G401 (cell line): ENCODE results near the gene UBE2F. TPM values are rescaled to one million over a fixed set of nuclear protein-coding genes. Genes with fewer than 3 reads are reported as not detected.

Experiments used
- DNase-seq: peaks from one replicate; pipeline ENCODE4 v3.0.0-alpha.2; 2015; ENCODE audit warnings: low spot score
- in situ Hi-C: cut with HindIII; loops from 2 replicates; pipeline ENCODE4 v1.10.0; 2016; ENCODE audit warnings: low sequenced_read_pairs, mixed read lengths
- total RNA-seq: library from RNA; depleted of rRNA; stranded (reverse); fragments of >200 nt; shearing (Covaris generic); gene quantifications from 2 replicates; pipeline ENCODE4 v1.2.3, GENCODE V29; 2014

Gene UBE2F
- total RNA-seq, 1 experiment from 2014 or later: 86.4 TPM

GRCh38 chr2:238006510-238006909 lies 39.7 kb downstream of the UBE2F start:
- in situ Hi-C loops: no loop called here

GRCh38 chr2:238007924-238008323 lies 41.1 kb downstream of the UBE2F start:
- in situ Hi-C loops: no loop called here

More at GRCh38 chr2:238006510-238006909, 39.7 kb downstream of the UBE2F start:
- DNase-seq: no peak

GRCh38 chr2:238009563-238009962 lies 42.7 kb downstream of the UBE2F start:
- in situ Hi-C loops: no loop called here
- DNase-seq: no peak

More at GRCh38 chr2:238007924-238008323, 41.1 kb downstream of the UBE2F start:
- DNase-seq: no peak

- in situ Hi-C loops: no loop called here
- DNase-seq: no peak
Observed at GRCh38 chr2:238010572-238010971, 43.8 kb downstream of the UBE2F start.

- in situ Hi-C loops: no loop called here
- no peak for DNase-seq
Observed at GRCh38 chr2:238013806-238014205, 47.0 kb downstream of the UBE2F start.

- in situ Hi-C loops: no loop called here
- no peak for DNase-seq
Observed at GRCh38 chr2:238015705-238016104, 48.9 kb downstream of the UBE2F start.

- in situ Hi-C loops: no loop called here
Observed at GRCh38 chr2:238016526-238016925, 49.7 kb downstream of the UBE2F start.

GRCh38 chr2:238019962-238020361 lies 53.1 kb downstream of the UBE2F start:
- no peak for DNase-seq
- in situ Hi-C loops: no loop called here

More at GRCh38 chr2:238016526-238016925, 49.7 kb downstream of the UBE2F start:
- no peak for DNase-seq

- in situ Hi-C loops: no loop called here
- no peak for DNase-seq
Observed at GRCh38 chr2:238020816-238021215, 54.0 kb downstream of the UBE2F start.

- in situ Hi-C loops: no loop called here
- no peak for DNase-seq
Observed at GRCh38 chr2:238021327-238021726, 54.5 kb downstream of the UBE2F start.

GRCh38 chr2:238022594-238023157 lies 55.9 kb downstream of the UBE2F start:
- no peak for DNase-seq
- in situ Hi-C loops: no loop called here

GRCh38 chr2:238023608-238024007 lies 56.8 kb downstream of the UBE2F start:
- no peak for DNase-seq
- in situ Hi-C loops: no loop called here

- in situ Hi-C loops: no loop called here
- DNase-seq: no peak
Observed at GRCh38 chr2:238024986-238025385, 58.2 kb downstream of the UBE2F start.

- in situ Hi-C loops: no loop called here
- no peak for DNase-seq
Observed at GRCh38 chr2:238025741-238026360, 59.0 kb downstream of the UBE2F start.

GRCh38 chr2:238027058-238027457 lies 60.2 kb downstream of the UBE2F start:
- no peak for DNase-seq
- in situ Hi-C loops: no loop called here

GRCh38 chr2:238027591-238028415 lies 61.0 kb downstream of the UBE2F start:
- no peak for DNase-seq
- in situ Hi-C loops: no loop called here

GRCh38 chr2:238029853-238030252 lies 63.0 kb downstream of the UBE2F start:
- DNase-seq: no peak
- in situ Hi-C loops: no loop called here

GRCh38 chr2:238030422-238031155 lies 63.8 kb downstream of the UBE2F start:
- no peak for DNase-seq
- in situ Hi-C loops: no loop called here

GRCh38 chr2:238031751-238032150 lies 64.9 kb downstream of the UBE2F start:
- in situ Hi-C loops: no loop called here
- no peak for DNase-seq
